Cardiac fibroblast (primary cell): ENCODE data around the gene BCL2.

Experiments
- DNase-seq, 2 donors: peaks; one replicate each; pipeline versions ENCODE4 v3.0.0 to v3.0.0-alpha.2; 2010; ENCODE audit warnings: low read depth in 2 of 2
- H3K4me3 ChIP-seq, 2 donors: replicated peaks in 1 of 2; 1 replicate in 1 of 2; 2 replicates in 1 of 2; pipeline ENCODE4 v1.5.1; 2011; ENCODE audit warnings: low read depth in 2 of 2, low read length in 2 of 2, mild to moderate bottlenecking in 2 of 2, moderate library complexity in 1 of 2
- TF ChIP-seq, protein P1 (sequence below): IDR thresholded peaks from one replicate; pipeline ENCODE4 v1.5.1; 2011; ENCODE audit warnings: low read depth, mild to moderate bottlenecking, low read length, inconsistent platforms

BCL2 gene

DNA sequence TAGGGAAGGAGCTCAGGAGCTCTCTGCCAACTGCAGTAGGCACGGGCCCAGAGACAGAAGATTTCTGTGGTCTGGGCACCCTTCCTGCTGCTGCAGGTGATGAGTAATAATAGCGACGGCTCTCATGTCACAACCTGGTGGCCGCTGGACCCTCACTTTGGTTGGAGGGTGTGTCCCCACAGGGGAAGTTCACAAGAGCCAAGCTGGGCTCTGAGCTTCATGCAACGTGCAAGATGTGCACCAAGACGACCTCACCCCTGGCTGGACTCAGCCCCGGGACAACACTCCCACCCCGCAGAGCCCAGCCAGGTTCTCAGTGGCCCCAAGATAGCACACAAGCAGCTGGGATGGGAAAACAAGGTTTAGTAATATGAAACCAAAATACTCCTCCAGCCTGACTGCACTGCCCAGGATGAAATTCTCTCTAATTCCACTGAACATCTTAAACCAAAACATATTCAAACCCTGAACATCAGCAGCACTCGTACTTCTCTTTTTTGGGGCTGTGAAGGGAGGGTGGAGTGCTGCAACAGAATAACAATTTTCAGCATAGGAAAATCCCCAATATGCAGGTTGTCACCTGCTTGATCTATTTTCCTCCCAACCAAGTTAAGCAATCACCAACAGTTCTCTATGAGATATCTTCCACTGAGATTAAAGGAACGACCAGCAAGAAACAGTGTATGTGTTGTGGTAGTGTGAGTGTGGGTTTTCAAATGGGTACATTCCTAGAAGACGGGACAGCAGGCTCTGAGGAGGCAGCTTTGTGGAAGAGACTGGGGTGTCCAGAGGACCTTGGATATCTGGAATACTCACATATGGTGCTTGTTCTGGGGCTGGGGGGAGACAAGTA, 26.5 kb downstream of the BCL2 start:
- no peak for DNase-seq
- H3K4me3 ChIP-seq: no peak overlapping the region
- TF ChIP-seq, protein P1, sequence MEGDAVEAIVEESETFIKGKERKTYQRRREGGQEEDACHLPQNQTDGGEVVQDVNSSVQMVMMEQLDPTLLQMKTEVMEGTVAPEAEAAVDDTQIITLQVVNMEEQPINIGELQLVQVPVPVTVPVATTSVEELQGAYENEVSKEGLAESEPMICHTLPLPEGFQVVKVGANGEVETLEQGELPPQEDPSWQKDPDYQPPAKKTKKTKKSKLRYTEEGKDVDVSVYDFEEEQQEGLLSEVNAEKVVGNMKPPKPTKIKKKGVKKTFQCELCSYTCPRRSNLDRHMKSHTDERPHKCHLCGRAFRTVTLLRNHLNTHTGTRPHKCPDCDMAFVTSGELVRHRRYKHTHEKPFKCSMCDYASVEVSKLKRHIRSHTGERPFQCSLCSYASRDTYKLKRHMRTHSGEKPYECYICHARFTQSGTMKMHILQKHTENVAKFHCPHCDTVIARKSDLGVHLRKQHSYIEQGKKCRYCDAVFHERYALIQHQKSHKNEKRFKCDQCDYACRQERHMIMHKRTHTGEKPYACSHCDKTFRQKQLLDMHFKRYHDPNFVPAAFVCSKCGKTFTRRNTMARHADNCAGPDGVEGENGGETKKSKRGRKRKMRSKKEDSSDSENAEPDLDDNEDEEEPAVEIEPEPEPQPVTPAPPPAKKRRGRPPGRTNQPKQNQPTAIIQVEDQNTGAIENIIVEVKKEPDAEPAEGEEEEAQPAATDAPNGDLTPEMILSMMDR: no peak

DNA sequence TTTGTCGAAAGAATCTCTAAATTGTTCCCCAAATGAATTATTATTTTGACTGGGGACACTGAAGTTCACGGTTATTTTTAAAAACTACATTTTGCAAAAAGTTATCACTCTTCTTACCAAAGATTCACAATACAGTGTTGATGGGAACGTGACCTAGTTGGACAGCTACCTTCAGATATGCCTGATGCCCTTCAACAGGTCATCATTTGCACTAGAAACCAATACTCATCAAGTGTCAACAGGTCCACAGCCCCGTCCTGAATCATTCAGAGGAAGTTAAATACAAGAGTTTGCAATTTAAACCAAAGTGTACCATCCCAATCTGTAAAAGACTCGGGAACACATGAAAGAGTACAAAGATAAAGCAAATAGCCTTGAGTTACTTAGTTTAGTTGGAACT, 28.3 kb downstream of the BCL2 start:
- DNase-seq: no peak
- no peak overlapping the region for H3K4me3 ChIP-seq
- TF ChIP-seq, protein P1: no peak

DNA sequence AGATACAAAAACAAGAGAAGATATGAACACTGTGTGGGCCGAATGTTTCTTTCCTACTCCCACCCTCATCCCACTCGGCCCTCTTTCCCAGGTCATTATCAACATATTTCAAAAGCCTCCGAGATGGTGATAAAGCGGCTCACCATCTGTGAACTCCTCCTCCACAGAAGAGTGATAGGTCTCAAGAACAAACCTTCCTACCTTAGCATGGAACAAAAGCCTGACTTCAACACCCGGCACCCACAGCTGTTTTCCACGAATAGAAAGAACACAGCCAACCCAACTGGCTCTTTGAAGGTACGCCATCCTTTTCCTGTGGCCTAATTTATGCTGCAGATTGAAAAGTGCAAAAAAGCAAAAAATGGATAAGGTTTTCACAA, 28.8 kb downstream of the BCL2 start:
- no peak for DNase-seq
- no peak overlapping the region for H3K4me3 ChIP-seq
- TF ChIP-seq, protein P1: no peak

DNA sequence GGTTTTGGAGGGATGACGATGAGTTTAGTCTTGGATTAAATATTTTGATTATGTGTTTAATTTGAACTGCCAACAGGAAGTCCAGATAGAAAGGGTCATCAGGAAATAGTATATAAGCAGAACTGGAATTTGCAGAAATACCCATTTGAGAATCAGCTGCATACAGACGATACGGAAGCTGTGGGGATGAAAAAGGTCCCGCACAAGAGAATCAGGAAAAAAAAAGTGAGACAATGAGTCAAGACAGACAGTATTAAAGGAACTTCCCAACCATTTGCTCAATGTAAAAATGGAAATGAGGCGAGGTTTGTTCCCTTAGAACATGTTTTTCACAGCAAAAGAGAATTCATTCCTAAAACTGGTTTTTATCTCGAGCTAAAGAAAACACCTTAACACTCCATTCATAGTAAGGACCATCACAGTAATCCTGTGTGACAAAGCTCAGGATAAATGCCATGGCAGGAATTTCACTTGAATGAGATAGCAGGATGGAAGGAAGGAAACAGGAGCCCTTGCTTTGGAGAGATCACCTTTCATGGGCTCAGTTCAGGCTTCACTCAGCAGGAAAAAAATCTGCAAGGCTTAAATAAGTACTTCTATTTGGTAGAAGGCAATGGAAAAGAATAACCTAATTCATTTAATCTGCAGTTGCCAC, 29.3 kb downstream of the BCL2 start:
- no peak overlapping the region for H3K4me3 ChIP-seq
- DNase-seq: no peak
- TF ChIP-seq, protein P1: no peak

DNA sequence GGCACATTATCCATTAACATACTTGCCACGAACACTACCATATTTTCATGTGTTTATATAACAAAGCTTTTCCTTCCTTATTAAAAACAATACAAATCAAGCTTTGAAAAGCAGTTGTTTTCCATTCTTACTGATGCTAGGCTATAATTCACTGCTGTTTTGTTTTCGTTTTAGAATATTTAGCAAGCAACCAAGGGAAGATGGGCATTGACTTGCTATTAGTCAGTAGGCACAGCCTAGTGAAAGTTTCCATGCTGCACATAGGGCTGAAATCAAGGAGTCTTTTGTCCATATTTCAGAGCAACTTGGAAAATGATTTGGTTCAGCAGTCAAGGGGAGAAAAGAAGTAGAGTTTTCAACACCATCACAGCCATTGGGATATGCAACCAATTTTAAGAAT, 31.3 kb downstream of the BCL2 start:
- TF ChIP-seq, protein P1: no peak
- no peak overlapping the region for H3K4me3 ChIP-seq
- DNase-seq: no peak

DNA sequence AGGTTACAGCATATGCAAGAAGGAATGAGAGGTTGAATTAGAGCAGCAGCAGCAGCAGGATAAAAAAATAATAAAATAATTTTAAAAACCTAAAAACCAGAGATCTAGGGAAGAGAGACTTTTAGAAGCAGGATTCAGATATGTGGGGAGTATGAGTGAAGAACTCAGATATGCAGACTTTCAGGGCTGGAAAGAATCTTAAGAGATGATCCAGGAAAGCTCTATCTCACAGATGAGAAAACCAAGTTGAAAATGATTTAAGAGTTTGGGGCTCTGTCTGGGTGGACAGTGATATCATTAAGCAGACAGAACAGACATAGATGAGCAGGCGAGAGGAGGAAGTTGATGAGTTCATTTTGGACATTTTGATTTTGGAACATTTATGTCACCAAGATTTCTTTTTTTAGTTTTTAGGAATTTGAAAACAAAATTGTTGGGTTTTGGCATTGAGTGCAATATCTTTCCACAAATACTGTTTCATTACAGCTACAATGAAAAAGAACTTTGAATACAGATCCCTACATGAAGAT, 31.8 kb downstream of the BCL2 start:
- DNase-seq: no peak
- TF ChIP-seq, protein P1: no peak
- H3K4me3 ChIP-seq: no peak overlapping the region
